HG03066 (cell line): ENCODE data around the gene MORC2.

Experiments
- ATAC-seq: cut with Tn5 transposase; IDR thresholded peaks from one replicate; pipeline ENCODE4 v1.9.1; 2021; ENCODE audit warnings: low read depth; ENCODE audit not compliant: unreplicated experiment

Gene MORC2

GRCh38 chr22:30949934-30950660 is 18.5 kb downstream of the MORC2 start:
- no peak for ATAC-seq

- no peak for ATAC-seq
These were observed 19.6 kb downstream of the MORC2 start for GRCh38 chr22:30948930-30949342.

GRCh38 chr22:30947816-30948454 is 20.6 kb downstream of the MORC2 start:
- ATAC-seq, result no peak

GRCh38 chr22:30947173-30947815 is 21.3 kb downstream of the MORC2 start:
- ATAC-seq, result no peak

GRCh38 chr22:30946354-30946753 is 22.2 kb downstream of the MORC2 start:
- ATAC-seq, result no peak

GRCh38 chr22:30945653-30946052 is 22.9 kb downstream of the MORC2 start:
- ATAC-seq, result no peak

- ATAC-seq, result no peak
These were observed 23.6 kb downstream of the MORC2 start for GRCh38 chr22:30944986-30945385.

- no peak for ATAC-seq
These were observed 25.2 kb downstream of the MORC2 start for GRCh38 chr22:30943368-30943767.

GRCh38 chr22:30941363-30941740 is 27.2 kb downstream of the MORC2 start:
- ATAC-seq, result no peak

GRCh38 chr22:30940685-30941362 is 27.8 kb downstream of the MORC2 start:
- no peak for ATAC-seq

- ATAC-seq, result no peak
These were observed 34.5 kb downstream of the MORC2 start for GRCh38 chr22:30934053-30934452.

GRCh38 chr22:30933457-30933856 is 35.1 kb downstream of the MORC2 start:
- no peak for ATAC-seq

GRCh38 chr22:30932661-30933060 is 35.9 kb downstream of the MORC2 start:
- no peak for ATAC-seq

GRCh38 chr22:30931541-30932300 is 36.9 kb downstream of the MORC2 start:
- ATAC-seq, result no peak

- ATAC-seq, result no peak
These were observed 38.3 kb downstream of the MORC2 start for GRCh38 chr22:30930228-30930627.

- no peak for ATAC-seq
These were observed 40.2 kb downstream of the MORC2 start for GRCh38 chr22:30928401-30928800.

- ATAC-seq, result no peak
These were observed 40.8 kb downstream of the MORC2 start for GRCh38 chr22:30927806-30928205.

GRCh38 chr22:30926706-30927105 is 41.9 kb downstream of the MORC2 start:
- no peak for ATAC-seq

GRCh38 chr22:30925667-30926066 is 42.9 kb downstream of the MORC2 start:
- no peak for ATAC-seq

- ATAC-seq, result no peak
These were observed 45.2 kb downstream of the MORC2 start for GRCh38 chr22:30923168-30923900.
